Skin of body (tissue), 2 donors: ENCODE results near the gene TPSB2. TPM values are rescaled to one million over a fixed set of nuclear protein-coding genes. Genes with fewer than 3 reads are reported as not detected.
"Not testable (repeated sequence)": the region's sequence is repeated elsewhere in the genome, so short reads cannot be mapped to it uniquely, and the experiment has no call there.

Source experiments
- DNase-seq: peaks from one replicate; lab custom pipeline; 2025; lab: John Stamatoyannopoulos, UW
- total RNA-seq: library from RNA; depleted of rRNA; stranded (reverse); fragments of >200 nt; gene quantifications from one replicate; pipeline ENCODE4 v1.2.3, GENCODE V29; 2014

TPSB2 gene
- total RNA-seq, 1 donor from 2014 or later = 3.9 TPM

DNA sequence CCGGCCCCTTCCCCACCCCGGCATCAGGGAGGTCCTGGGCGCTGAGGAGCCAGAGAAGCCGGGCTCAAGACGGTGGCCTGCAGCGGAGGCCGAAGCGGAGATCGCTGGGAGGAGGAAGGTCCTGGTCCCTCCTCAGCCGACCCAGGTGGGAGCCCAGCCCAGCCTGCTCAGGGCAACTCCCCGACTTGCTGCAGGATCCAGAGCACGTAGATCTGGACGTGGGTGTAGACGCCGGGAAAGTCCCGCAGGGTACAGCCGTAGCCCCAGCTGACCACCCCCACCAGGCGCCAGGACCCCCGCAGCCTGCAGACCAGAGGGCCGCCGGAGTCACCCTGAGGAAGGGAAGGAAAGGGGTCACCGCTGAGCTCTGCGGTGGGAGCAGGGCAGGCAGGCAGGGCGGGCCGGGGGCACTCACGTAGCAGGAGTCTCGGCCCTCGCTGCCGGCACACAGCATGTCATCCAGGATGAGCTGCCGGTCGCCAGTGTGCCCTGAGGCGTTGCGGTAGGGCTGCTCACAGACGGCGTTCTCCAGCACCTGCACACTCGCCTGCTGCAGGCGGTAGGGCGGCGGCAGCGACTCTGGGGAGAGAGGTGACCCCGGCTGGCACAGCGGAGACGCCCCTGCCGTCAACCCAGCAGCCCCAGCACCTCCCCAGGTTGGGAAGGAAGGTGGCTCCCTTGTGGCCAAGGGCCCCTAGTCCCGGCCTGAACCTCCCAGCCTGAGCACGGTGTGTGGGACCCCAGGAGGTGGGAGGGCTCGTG is 31.3 kb upstream of the TPSB2 start:
- no peak for DNase-seq

DNA sequence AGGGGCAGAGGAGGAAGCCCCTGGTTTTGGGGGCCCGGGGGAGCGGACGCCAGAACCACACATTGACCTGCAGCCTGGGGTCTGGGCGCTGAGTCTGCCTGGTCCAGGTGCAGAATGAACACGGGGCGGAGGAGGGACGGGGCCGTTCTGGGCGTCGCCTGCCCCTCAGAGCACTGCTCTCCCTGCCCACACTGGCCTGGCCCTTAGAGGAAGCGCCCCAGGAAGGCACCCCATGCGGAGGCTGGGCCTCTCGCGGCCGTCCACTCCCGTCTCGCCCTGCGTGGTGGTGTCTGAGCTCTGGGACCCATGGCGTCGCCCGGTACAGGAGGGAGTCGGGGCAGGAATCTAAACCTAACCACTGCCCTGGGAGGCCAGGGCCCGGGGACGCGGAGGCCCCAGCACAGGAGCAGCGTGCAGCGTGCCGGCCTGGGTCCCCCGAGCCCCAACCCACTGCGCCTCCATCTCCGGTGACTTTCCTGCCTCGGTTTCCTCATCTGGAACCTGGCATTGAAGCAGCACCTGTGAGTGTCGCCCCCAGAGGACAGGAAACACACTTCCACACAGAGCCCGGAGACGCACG is 30.2 kb upstream of the TPSB2 start:
- DNase-seq = no peak

DNA sequence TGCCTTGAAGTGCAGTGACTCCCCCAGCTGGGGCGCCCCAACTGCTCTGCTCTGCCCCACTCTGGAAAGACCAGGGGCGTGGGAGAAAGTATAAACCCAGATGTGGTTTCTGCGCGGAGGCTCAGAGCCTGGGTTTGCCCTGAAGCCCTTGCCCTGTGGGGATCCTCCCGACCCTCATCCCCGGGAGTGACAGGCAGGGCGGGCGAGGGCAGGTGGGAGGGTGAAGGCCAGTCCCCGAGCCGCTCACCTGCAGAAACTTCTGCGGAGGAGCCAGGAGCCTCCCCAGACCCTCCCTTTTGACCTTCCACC is 29.7 kb upstream of the TPSB2 start:
- DNase-seq = no peak

DNA sequence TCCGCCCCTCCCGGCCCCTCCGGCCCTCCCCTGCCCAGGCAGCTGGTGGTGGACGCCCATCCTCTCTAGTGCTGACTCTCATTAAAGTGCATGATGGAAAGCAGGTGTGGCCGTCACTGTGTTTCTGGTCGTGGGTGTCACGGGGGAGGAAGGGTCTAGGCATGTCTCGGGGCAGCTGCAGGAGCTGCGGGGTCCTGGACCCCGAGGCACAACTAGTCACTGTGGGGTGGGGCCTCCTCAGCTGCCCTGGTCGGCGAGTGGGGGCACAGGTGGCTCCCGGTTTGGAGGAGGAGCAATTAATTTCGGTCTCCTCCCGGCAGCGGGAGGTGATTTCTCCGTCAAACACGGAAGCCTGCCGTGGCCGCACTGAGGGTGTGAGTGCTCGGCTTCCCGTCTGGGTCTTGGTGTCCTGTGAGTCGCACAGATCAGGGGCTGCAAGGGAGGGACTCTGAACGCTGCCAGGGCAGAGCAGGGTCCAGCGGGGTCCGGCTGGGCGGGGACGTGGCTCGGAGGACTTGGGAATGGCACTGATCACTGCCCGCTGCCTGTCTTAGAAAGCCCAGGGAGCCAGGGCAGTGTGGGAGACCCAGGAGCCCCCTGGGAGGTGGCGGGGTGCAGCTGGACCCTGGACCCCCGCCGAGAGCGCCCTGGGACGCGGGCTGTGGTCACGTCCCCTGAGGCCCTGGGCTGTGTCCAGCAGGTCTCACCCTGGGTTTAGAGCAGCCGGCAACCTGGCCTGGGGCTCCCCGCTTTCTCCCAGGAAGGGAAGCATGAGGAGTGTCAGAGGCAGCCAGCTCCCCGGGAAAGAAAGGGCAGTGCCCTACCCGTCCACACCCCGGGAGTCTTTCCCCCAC is 29.1 kb upstream of the TPSB2 start:
- no peak for DNase-seq

DNA sequence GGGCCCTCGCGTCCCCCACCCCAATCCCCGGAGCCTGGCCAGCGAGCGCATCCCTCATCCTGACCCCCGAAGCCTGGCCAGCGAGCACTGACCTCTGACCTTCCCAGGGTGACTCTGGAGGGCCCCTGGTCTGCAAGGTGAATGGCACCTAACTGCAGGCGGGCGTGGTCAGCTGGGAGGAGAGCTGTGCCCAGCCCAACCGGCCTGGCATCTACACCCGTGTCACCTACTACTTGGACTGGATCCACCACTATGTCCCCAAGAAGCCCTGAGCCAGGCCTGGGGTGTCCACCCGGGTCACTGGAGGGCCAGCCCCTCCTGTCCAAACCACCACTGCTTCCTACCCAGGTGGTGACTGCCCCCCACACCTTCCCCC is 28.2 kb upstream of the TPSB2 start:
- DNase-seq = no peak

DNA sequence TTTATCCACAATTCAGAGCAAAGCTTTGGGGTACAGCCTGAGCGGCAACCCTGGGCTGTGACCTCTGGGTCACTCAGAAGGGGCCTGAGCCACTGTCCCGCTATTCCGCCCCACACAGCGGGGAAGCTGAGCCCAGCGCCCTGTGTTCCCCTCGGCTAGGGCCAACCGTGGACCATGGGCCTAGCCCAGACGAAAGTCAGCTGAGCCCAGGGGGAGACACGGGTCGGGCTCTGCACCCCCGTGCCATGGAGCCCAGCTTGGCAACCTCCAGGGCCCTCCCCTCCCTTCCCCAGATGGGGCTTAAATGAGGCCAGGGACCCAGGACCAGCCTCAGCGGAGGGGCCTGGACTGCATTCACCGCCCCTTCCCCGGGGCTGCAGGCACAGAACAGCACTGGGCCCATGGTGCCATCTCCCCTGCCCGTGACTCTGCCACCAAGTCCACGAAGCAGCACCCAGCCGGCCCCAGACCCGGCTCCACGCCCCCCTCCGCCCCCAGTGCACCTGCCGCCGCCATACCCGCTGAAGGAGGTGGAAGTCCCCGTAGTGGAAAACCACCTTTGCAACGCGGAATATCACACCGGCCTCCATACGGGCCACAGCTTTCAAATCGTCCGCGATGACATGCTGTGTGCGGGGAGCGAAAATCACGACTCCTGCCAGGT is 27.7 kb upstream of the TPSB2 start:
- DNase-seq = no peak

DNA sequence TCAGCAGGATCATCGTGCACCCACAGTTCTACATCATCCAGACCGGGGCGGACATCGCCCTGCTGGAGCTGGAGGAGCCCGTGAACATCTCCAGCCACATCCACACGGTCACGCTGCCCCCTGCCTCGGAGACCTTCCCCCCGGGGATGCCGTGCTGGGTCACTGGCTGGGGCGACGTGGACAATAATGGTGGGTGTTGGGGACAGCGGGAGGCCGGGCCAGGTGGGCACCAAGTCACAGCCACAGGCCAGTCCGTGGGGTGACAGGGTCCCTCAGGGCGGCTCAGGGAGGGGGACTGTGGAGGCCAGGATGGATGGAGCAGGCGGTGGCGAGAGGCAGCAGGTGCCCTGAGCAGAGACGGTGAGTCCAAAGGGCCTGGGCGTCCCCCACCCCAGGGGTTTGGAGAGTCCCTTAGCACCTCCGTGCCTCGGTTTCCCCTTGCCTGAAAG is 26.9 kb upstream of the TPSB2 start:
- DNase-seq = no peak

DNA sequence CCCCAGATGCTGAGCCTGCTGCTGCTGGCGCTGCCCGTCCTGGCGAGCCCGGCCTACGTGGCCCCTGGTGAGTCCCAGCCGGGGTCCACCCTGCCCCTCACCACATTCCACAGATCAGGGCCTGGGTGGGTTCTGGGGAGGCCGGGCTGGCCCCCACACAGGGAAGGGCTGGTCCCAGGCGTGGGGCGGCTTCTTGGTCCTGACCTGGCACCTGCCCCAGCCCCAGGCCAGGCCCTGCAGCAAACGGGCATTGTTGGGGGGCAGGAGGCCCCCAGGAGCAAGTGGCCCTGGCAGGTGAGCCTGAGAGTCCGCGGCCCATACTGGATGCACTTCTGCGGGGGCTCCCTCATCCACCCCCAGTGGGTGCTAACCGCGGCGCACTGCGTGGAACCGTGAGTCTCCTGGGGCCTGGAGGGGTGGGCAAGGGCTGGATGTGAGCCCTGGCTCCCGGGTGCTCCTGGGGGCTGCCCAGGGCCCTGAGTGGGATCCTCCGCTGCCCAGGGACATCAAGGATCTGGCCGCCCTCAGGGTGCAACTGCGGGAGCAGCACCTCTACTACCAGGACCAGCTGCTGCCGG is 26.4 kb upstream of the TPSB2 start:
- not testable (repeated sequence) for DNase-seq

DNA sequence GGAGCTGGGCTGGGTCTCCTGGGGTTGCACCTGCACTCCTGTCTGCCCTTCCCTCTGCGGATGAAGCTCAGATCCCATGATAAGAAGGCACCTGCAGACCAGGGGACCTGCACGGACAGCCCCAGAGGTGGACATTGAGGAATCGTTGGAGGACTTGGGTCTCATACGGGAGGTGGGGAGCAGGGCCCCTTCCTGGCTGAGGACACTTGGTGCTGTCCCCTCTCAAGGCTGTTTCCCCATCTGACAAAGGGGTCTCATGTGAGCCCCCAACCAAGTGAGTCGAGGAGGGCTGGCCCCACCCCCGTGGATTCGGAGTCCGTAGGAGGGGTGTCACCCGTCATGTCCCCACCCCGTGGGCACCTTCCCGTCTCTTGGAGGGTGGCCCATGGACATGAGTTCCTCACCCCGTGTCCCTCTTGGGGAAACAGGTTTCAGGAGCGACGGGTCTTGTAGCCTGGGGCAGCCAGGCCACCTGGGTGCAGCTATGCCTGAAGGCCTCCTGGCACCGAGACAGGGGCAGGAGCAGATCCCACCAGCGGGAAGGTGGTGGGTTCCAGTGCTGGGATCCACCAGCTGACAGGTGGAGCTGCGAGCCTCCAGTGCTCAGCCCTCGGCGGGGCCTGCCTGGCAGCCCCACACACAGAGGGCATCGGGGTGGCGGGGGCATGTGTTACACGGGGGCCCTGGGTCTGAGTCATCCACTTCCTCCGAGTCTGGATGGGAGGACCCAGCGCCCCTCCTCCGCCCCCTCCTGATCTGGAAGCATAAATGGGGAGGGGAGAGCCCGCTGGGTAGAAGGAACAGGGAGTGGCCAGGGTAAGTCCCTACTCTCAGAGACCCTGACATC is 25.5 kb upstream of the TPSB2 start, which contains the start of gene TPSD1:
Gene TPSD1, plus strand, starts transcription at position 794 of the 847 bp plus-strand sequence. CDS start 212 bp downstream, outside the sequence.
- not testable (repeated sequence) for DNase-seq

DNA sequence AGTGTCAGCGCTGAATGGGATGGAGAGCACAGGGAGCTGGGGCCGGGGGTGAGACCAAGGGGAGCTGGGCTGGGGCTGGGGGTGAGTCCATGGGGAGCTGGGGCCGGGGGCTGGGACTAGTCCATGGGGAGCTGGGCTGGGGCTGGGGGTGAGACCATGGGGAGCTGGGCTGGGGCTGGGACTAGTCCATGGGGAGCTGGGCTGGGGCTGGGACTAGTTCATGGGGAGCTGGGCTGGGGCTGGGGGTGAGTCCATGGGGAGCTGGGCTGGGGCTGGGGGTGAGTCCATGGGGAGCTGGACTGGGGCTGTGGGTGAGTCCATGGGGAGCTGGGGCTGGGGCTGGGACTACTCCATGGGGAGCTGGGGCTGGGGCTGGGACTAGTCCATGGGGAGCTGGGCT is 24.8 kb upstream of the TPSB2 start:
- DNase-seq = not testable (repeated sequence)

DNA sequence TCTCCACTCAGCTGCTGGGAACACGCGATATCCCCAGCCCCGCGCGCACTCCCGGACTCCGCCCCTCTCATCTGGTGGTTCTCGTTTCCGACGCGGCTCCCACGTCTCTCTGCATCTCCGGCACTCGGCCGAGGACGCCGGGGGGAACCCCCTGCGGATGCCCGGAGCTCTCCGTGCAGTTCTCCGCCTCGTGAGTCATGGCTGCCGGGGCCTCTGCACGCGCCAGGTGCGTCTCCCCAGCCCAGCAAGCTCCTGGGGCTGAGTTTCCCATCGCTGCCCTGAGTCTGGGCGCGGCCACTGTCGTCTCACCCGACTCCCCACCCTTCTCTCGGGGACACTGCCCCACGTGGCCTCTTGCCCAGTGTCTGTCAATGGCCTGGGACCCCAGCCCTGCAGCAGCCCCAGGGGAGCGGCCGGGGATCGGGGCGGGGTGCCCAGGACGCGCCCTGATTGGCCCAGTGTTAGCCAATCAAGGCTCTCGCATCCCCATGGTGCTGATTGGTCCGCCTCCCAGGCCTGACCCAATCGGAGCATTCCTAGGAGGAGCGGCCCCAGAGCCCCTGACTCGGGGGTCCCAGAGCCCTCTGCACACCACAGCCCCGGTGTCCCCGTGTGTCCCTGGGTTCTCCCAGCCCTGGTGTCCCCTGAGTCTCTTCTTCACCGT is 23.8 kb upstream of the TPSB2 start:
- DNase-seq = not testable (repeated sequence)

DNA sequence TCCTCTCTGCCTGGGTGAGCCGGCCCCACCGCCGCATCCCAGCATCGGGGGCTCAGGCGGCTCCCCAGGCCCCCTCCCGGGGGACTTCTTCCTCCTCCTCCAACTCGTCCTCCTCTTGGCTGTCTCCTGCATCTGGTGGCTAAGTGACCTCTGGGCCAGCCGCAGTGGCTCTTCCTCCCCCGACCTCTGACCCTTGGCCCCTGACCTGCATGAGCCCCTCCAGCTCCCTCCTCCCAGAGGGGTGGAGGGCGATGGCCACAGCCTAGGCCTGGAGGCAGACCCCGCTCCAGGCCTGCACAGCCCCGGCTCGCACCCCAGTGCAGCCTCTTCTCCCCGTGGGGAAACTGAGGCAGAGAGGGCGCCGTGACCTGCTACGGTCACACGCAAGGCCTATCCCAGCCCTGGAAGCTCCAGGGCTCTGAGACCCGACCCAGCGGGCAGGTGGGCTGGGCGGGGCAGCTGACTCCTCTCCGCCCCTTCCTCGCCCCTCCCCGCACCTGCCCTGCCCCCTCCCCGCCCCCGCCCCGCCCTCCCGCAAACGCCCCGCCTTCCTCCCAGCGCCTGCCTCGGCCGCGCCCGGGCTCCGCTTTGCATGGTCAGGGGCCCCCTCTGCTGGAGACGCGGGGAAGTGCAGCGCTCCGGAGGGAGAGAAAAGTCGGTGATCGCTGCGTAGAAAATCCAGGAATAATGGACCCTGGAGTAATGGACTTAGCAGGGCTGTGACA is 19.2 kb upstream of the TPSB2 start:
- DNase-seq = not testable (repeated sequence)

DNA sequence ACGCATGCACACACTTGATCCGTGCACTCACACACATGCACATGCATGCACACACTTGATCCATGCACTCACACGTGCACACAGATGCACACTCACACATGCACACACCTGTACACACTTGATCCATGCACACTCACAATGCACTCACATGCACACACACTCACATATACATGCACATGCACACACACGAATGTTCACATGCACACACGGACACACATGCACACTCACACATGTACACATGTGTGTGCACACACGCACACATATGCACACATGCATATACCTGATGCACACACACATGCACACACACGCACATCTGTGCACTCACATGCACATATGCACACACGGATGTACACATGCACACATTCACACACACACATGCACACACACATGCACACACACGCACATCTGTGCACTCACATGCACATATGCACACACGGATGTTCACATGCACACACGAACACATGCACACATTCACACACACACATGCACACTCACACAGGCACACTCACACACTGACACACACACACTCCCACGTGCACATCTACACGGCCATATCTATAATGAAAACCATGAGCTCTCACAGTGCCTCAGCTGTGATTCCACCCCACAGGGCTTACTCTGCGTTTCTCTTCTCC is 18.0 kb upstream of the TPSB2 start:
- not testable (repeated sequence) for DNase-seq

DNA sequence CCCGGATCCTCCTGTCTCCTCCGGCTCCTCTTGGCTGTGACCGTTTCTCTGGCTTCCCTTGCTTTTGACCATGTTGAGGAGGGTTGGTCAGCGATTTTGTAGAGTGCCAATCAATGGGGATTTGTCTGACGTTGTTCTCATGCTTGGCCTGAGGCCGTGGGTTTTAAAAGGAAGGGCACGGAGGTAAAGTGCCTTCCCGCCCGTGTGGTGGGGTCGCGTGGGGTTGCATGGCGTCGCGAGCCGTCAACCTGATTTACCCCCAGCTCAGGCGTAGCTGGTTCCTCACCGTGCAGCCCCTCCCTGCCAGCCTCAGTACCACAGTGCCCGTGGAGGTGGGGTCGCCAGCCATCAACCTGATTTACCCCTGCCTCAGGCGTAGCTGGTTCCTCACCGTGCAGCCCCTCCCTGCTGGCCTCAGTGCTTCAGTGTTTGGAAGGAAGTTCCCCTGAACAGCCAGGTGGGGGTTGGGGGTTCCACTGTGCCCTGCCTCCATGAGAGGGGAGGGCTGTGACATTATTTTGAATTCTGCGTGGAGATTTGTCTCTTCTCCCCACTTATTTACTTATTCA is 15.6 kb upstream of the TPSB2 start:
- no peak for DNase-seq

DNA sequence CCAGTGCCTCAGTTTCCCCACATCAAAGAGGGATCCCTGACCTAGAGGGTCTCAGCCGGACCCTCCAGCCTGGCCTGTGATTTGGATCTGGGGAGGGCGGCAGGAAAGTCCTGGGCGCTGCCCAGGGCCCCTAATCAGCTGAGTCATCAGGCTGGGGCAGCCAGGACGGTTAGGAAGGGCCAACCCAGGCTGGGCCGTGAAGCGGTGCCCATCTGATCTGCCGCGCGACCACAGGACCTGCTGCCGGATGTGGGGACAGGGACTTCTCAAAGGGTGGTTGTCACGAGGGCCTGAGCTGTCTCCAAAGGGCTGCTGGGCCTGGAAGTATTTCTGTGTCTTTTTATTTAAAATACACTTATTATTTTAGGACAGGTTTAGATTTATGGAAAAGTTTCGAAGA is 14.9 kb upstream of the TPSB2 start:
- no peak for DNase-seq

DNA sequence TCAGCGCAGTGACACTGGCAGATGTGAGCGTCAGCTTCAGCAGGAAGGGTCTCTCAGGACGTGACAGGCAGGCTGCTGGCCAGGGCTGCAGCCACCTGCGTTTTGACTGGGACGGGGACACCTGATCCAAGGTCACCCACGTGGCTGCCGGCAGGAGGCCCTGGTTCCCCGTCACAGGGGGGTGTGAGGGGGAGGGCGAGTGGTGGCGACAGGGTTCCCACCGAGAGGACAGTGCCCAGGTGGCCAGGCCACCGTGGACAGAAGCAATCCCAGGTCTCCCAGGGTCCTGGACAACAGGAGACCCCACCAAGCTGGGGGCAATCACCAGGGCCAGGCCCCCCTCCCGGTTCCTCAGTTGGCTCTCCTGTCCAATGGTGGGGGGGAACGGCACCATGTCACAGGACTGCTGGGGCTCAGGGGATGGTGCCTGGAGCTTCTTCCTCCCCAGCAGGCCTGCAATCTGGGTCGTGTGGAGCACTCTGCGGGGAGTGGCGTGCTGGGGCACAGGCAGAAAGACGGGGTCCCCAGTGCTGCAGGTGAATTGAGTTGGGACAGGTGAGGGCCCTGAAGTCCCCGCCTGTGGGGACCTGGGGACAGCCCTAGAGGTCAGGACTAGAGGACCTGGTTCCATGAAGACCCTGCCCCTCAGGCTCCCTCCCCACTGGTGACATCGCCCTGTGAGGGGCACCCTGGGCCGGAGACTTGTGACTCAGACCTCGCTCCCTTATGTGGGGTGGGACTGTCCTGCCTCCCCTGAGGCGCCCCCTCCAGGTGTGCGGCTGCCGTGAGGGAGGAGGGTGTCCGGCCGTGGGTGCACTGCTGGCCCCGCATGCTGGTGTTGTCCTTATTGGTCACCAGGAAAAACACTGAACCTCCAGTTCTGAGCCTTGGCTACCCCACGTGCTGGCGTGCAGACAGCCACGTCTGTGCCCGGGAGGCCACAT is 14.2 kb upstream of the TPSB2 start:
- DNase-seq = not testable (repeated sequence)

DNA sequence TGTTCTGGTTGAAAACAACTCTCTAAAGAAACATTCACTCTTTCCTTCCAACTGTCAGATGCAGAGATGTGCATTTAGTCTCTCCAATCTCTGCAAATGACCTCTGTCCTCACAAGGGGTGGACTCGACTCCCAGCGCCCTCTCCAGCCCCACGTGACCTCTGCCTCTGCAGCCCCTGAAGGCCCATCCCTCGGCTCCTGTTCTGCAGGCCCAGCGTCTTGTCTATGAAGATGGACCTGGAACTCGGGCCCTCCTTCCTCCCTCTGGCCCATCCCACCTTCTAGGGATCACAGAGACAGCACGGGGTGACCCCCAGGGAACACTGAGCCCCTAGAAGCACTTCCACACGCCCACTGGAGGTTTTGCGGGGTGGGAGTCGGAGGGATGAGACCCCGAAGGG is 13.4 kb upstream of the TPSB2 start:
- DNase-seq = not testable (repeated sequence)
